HG02973 (cell line): ENCODE data around the gene OR1F1.
"Not testable (repeated sequence)": the region's sequence is repeated elsewhere in the genome, so short reads cannot be mapped to it uniquely, and the experiment has no call there.

ENCODE experiments used
- ATAC-seq: cut with Tn5 transposase; IDR thresholded peaks from one replicate; pipeline ENCODE4 v1.9.1; 2021; ENCODE audit warnings: moderate library complexity; ENCODE audit not compliant: unreplicated experiment

OR1F1 gene

GRCh38 chr16:3197694-3198333 is 9.8 kb downstream of the OR1F1 start:
- not testable (repeated sequence) for ATAC-seq

- ATAC-seq = no peak
Measured at GRCh38 chr16:3198334-3199072, 10.5 kb downstream of the OR1F1 start.

DNA sequence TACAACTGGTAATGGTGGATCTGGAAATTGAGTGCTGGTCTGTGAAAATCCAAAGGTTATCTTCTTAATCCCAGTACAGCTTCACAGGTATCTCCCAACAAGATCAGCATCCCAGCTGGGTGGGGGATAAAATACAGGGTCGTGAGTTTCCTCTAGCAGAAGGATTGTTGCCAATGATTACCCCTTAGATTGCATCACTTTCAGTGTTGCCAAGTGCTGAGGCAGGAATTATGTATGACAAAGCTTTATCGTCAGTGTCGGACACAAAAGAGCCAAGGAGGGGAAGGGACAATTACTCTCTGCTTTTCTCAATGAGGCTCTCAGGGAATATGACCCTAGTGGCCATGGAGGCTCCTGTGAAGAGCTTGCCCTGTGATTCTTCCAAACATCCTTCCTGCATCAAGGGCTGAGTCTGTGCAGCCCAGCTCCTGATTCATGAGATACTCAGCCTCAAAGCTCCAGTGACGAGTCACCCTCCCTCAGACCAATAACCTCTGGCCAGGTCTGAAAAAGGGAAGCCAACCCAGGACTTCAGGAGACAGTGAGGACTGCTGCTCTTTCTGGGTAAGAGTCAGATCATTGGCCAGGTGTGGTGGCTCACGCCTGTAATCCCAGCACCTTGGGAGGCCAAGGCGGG is 15.0 kb downstream of the OR1F1 start:
- no peak for ATAC-seq

DNA sequence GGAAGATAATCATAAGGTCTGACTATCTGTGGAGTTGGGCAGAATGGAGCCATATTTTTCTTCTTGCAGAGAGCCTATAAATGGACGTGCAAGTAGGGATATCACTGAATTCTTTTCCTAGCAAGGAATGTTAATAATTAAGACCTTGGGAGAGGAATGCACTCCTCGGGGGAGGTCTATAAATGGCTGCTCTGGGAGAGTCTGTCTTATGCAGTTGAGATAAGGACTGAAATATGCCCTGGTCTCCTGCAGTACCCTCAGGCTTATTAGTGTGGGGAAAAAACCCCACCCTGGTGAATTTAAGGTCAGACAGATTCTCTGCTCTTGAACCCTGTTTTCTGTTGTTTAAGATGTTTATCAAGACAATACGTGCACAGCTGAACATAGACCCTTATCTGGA is 17.9 kb downstream of the OR1F1 start:
- not testable (repeated sequence) for ATAC-seq

GRCh38 chr16:3207086-3207953 is 19.3 kb downstream of the OR1F1 start:
- ATAC-seq = no peak

DNA sequence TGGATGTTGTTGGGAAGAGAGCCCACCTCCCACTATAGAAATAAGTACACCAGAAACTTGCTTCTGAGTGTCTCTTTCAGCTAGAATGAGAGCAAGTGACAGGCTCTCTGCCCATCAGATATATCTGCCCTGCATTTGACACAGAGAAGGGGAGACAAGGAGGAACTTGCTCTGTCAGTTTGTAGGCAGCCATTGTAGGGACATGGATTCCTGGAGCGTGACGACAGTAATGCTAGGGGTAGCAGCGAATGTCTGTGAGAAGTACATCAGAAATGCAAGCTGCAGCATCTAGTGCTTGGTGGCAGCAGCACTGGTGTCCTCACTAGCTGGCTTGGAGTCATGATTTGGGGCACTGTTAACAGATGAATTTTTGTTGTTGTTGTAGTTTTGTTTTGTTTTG is 24.0 kb downstream of the OR1F1 start:
- no peak for ATAC-seq

DNA sequence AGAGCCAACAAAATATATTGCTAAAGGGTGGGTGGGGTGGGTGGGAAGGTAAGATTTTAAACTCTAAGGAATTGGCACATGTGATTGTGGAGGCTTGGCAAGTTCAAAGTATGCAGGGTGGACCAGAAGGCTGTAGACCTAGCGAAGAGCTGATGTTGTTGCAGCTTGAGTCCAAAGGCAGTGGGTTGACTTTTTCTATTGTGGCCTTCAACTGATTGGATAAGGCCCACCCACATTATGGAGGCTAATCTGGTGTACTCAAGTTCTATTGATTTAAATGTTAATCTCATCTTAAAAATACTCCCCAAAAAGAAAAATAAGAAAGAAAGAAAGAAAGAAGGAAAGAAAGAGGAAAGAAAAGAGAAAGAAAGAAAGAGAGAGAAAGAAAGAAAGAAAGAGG is 24.6 kb downstream of the OR1F1 start:
- no peak for ATAC-seq

GRCh38 chr16:3214904-3215600 is 27.0 kb downstream of the OR1F1 start:
- no peak for ATAC-seq

- ATAC-seq = no peak
Measured at GRCh38 chr16:3215601-3216262, 27.7 kb downstream of the OR1F1 start.

DNA sequence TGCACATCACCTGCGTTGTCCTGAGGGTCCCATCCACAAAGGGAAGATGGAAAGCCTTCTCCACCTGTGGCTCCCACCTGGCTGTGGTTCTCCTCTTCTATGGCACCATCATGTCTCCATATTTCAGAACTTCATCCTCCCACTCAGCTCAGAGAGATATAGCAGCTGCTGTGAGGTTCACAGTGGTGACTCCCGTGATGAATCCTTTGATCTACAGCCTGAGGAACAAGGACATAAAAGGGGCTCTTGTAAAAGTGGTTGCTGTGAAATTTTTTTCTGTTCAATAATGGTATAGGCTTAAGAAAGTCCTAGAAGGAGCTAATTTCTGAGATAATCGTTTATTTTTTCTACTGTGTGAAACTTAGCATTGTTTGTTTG is 28.2 kb downstream of the OR1F1 start:
- ATAC-seq = no peak

DNA sequence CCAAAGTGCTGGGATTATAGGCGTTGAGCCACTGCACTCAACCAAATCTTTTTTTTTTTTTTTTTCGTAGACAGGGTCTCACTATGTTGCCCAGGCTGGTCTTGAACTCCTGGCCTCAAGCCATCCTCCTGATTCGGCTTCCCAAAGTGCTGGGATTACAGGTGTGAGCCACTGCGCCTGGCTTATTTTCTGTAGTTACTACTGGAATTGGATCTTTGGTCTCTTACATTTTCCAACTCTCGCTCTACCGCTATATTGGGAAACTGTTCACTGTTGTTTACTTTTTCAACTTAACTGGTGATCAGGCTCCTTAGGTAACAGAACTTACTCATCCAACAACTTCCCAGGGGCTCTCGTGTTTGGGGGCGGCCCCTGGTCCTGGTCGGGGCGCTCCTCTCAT is 32.8 kb downstream of the OR1F1 start:
- ATAC-seq = no peak

DNA sequence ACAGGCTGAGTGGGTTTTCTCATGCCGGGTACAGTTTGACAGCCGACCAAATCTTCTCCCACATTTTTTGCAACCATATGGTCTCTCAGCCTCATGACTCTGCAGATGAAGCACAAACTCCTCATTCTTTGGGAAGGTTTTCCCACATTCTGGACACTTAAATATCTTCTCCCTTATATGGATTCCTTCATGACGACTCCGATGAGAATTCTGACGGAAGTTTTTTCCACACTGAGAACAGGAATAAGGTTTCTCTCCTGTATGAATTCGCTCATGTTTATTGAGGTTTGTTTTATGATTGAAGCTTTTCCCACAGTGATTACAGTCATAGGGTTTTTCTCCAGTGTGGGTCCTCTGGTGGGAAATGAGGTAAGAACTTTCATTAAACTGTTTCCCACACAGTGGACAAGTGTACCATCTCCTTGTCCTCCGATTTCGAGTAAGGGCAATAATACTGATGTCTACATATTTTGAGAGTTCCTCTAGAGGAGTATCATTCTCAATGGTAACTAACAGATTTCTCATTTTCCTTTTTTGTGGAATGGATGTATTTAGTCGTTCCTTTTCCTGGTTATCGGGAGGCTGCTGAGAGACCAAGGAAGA is 36.0 kb downstream of the OR1F1 start:
- no peak for ATAC-seq

GRCh38 chr16:3234543-3234856 is 46.5 kb downstream of the OR1F1 start:
- peak; percentile 19 for ATAC-seq

GRCh38 chr16:3234857-3235561 is 47.0 kb downstream of the OR1F1 start, which contains the start of gene ZNF200:
ZNF200 (minus strand) TSS chr16:3235158; CDS start chr16:3233755, 1,403 bp downstream.
- peak; percentile 82 for ATAC-seq

- ATAC-seq = no peak
Measured at GRCh38 chr16:3235856-3236669, 48.1 kb downstream of the OR1F1 start.

- ATAC-seq = no peak
Measured at GRCh38 chr16:3241761-3242160, 53.8 kb downstream of the OR1F1 start.

DNA sequence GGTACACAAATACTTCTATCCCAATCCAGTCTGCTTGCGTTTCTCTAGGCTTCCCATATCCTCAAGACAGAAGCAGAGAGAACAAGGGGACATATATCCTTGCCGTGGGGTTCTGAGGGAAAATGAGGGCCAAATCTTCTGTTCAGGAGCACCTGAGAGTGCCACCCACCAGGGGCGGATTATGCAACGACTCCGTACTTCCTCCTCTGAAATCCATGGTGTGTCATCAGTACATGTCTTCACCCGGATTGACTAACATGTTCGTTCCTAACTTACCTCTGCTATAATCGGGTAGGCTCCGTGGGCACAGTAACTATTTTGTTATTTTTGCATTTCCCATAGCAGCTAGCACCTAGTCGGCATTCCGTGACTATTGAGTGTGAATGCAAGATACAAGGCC is 54.7 kb downstream of the OR1F1 start:
- ATAC-seq = no peak

GRCh38 chr16:3243882-3244281 is 55.9 kb downstream of the OR1F1 start:
- ATAC-seq = no peak
